Hepatocyte (in vitro differentiated cells): Measurements from ENCODE around the gene TYSND1.

Experiments
- EZH2 ChIP-seq: fragments of 200-600 bp; sonication (generic); IDR thresholded peaks from 2 replicates; pipeline ENCODE4 v1.6.1; 2016; ENCODE audit warnings: antibody characterized with exemption, mild to moderate bottlenecking, borderline replicate concordance
- EZH2phosphoT487 ChIP-seq: fragments of 200-600 bp; sonication (generic); IDR thresholded peaks from one replicate; pipeline ENCODE4 v1.6.1; 2018; ENCODE audit warnings: antibody characterized with exemption, mild to moderate bottlenecking, low read depth, moderate library complexity; ENCODE audit not compliant: unreplicated experiment, severe bottlenecking
- TF ChIP-seq, protein P1 (sequence below): fragments of 200-600 bp; sonication (generic); IDR thresholded peaks from 2 replicates; pipeline ENCODE4 v1.5.1; 2016; ENCODE audit warnings: antibody characterized with exemption, mild to moderate bottlenecking; ENCODE audit not compliant: poor library complexity

- TF ChIP-seq, protein P1, sequence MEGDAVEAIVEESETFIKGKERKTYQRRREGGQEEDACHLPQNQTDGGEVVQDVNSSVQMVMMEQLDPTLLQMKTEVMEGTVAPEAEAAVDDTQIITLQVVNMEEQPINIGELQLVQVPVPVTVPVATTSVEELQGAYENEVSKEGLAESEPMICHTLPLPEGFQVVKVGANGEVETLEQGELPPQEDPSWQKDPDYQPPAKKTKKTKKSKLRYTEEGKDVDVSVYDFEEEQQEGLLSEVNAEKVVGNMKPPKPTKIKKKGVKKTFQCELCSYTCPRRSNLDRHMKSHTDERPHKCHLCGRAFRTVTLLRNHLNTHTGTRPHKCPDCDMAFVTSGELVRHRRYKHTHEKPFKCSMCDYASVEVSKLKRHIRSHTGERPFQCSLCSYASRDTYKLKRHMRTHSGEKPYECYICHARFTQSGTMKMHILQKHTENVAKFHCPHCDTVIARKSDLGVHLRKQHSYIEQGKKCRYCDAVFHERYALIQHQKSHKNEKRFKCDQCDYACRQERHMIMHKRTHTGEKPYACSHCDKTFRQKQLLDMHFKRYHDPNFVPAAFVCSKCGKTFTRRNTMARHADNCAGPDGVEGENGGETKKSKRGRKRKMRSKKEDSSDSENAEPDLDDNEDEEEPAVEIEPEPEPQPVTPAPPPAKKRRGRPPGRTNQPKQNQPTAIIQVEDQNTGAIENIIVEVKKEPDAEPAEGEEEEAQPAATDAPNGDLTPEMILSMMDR: no peak
- TF ChIP-seq EZH2 (no peak), EZH2phosphoT487 (no peak)
Observed at GRCh38 chr10:70117646-70118045, 28.9 kb downstream of the TYSND1 start.
